Tibial artery (tissue), 4 donors: ENCODE data around the gene SLC28A3.

Source experiments
- DNase-seq, 2 donors: peaks; one replicate each; pipeline ENCODE4 v3.0.0-alpha.2; 2019
- H3K27ac ChIP-seq, 2 donors: fragments of 200-600 bp; sonication (generic) in 1 of 2; 1 replicate in 1 of 2; 2 replicates in 1 of 2; pipeline ENCODE4 v1.5.1; 2018 to 2019; ENCODE audit warnings: mild to moderate bottlenecking in 1 of 2
- H3K27me3 ChIP-seq, 2 donors: fragments of 200-600 bp; sonication (generic) in 1 of 2; one replicate each; pipeline versions ENCODE4 v1.5.1 to v1.6.0; 2016 to 2019
- H3K36me3 ChIP-seq, 3 donors: fragments of 200-600 bp; sonication (generic) in 2 of 3; one replicate each; pipeline ENCODE4 v1.5.1; 2016 to 2019; ENCODE audit warnings: mild to moderate bottlenecking in 2 of 3
- H3K4me1 ChIP-seq, 4 donors: fragments of 200-600 bp; sonication (generic) in 2 of 4; 1 replicate in 3 of 4; 2 replicates in 1 of 4; pipeline ENCODE4 v1.5.1; 2016 to 2019
- H3K4me3 ChIP-seq, 2 donors: fragments of 200-600 bp; sonication (generic) in 1 of 2; 1 replicate in 1 of 2; 2 replicates in 1 of 2; pipeline ENCODE4 v1.5.1; 2018 to 2019; ENCODE audit warnings: mild to moderate bottlenecking in 2 of 2
- H3K9me3 ChIP-seq, 3 donors: fragments of 200-600 bp; sonication (generic) in 1 of 3; one replicate each; pipeline ENCODE4 v1.5.1; 2016 to 2019
- CTCF ChIP-seq, 2 experiments: fragments of 200-600 bp in 1 of 2; fragments of 450-650 bp in 1 of 2; IDR thresholded peaks; one replicate each; pipeline ENCODE4 v1.5.1; 2017 to 2019; ENCODE audit warnings: antibody characterized with exemption in 2 of 2, mild to moderate bottlenecking in 1 of 2, moderate library complexity in 1 of 2
- intact Hi-C: fragments of 100-400 bp; cut with DNase I; formaldehyde crosslinking; loops from one replicate; pipeline ENCODE4 v1.15.0; 2023; ENCODE audit warnings: low total_unique reads

The SLC28A3 gene

DNA sequence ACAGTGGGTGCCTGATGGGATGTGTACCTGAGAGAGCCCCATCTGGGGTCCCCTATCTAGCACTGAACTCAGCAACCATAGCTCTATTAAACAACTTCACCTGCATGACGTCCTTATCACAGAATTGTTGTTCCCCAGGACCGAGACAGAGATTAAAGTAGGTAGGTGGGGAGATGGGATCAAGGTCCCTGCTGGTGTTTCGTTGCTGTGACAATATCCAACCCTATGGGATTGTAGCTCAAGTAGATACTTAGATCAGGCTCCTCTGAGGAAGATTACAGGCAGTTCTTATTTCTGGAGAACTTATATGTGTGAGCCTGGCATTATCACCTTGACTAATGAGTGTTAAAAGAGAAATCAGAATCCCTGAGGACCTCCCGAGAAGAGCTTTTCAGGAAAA, 84.9 kb downstream of the SLC28A3 start:
- H3K4me3 ChIP-seq = no peak overlapping the region
- TF ChIP-seq CTCF (IDR thresholded peaks at IDR 0.05) = no peak
- intact Hi-C loops = no loop called here

DNA sequence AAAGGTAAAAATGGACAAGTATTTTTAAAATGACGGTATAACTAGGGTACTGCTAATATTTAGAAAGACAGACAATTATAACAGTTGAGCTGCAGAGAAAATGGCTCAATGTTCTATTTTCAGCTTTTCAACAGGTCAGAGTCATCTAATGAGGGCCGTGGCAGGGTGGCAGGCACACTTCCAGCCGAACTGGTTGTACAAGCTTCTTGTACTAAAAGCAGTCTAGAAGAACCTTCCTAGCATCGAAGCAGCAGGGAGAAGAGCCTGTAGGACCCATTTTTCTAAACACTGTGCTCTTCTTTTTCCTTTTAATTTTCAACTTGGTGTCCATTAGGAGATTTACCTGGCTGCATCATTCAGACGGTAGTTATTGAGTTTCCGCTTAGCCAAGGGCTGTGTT, 85.6 kb downstream of the SLC28A3 start:
- no peak for DNase-seq
- intact Hi-C loops = no loop called here
- no peak for TF ChIP-seq CTCF (IDR thresholded peaks at IDR 0.05)

More for the DNA sequence above, 84.9 kb downstream of the SLC28A3 start:
- no peaks in the 10 kb centered on the region for H3K36me3 ChIP-seq
- no peak overlapping the region for H3K27ac ChIP-seq
- H3K27me3 ChIP-seq = no peaks in the 10 kb centered on the region
- no peaks in the 10 kb centered on the region for H3K4me1 ChIP-seq
- H3K9me3 ChIP-seq = no peaks in the 10 kb centered on the region
- no peak for DNase-seq

DNA sequence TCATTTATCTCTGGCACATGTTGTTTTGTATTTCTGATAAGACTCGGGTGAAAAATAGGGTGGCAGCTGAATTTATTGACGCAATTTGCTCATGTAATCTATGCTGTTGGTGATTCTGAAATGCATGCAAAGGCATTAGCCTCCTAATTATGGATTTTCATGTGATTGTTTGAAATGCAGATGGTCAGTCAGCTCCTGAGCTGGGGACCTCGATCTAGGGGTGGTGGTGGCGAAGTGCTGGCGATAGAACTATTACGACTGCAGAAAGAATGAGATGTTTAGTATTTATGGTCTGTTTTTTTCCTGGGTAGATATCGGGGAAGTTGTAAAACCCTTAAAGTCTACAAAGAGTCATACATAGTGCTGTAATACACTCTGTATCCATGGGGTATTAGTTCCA, 88.6 kb downstream of the SLC28A3 start:
- intact Hi-C loops = no loop called here
- no peak for DNase-seq
- Histone ChIP-seq H3K27me3 (no peaks in the 10 kb centered on the region), H3K27ac (no peak overlapping the region), H3K36me3 (no peaks in the 10 kb centered on the region), H3K4me3 (no peak overlapping the region), H3K4me1 (no peaks in the 10 kb centered on the region), H3K9me3 (no peaks in the 10 kb centered on the region)
- TF ChIP-seq CTCF (IDR thresholded peaks at IDR 0.05) = no peak

More for the DNA sequence above, 85.6 kb downstream of the SLC28A3 start:
- Histone ChIP-seq H3K36me3 (no peaks in the 10 kb centered on the region), H3K4me3 (no peak overlapping the region), H3K4me1 (no peaks in the 10 kb centered on the region), H3K27ac (no peak overlapping the region), H3K27me3 (no peaks in the 10 kb centered on the region), H3K9me3 (no peaks in the 10 kb centered on the region)

GRCh38 chr9:84241817-84242373, 98.7 kb downstream of the SLC28A3 start:
- no peak for TF ChIP-seq CTCF (IDR thresholded peaks at IDR 0.05)
- Histone ChIP-seq H3K27me3 (peaks cover 0 to 3% of the 10 kb centered on the region in 2 donors), H3K4me1 (no peaks in the 10 kb centered on the region), H3K36me3 (no peaks in the 10 kb centered on the region), H3K9me3 (no peaks in the 10 kb centered on the region), H3K4me3 (no peak overlapping the region), H3K27ac (no peak overlapping the region)
- DNase-seq = no peak
- intact Hi-C loops = no loop called here

- H3K4me3 ChIP-seq = no peak overlapping the region
- TF ChIP-seq CTCF (IDR thresholded peaks at IDR 0.05) = no peak
- H3K4me1 ChIP-seq = no peaks in the 10 kb centered on the region
- intact Hi-C loops = no loop called here
- H3K36me3 ChIP-seq = no peaks in the 10 kb centered on the region
- no peak overlapping the region for H3K27ac ChIP-seq
- no peaks in the 10 kb centered on the region for H3K27me3 ChIP-seq
- H3K9me3 ChIP-seq = no peaks in the 10 kb centered on the region
- no peak for DNase-seq
These were observed 101.2 kb downstream of the SLC28A3 start for GRCh38 chr9:84239343-84239742.

GRCh38 chr9:84238652-84239051, 101.9 kb downstream of the SLC28A3 start:
- no peaks in the 10 kb centered on the region for H3K36me3 ChIP-seq
- H3K27me3 ChIP-seq = no peaks in the 10 kb centered on the region
- H3K9me3 ChIP-seq = no peaks in the 10 kb centered on the region
- no peak overlapping the region for H3K4me3 ChIP-seq
- no peaks in the 10 kb centered on the region for H3K4me1 ChIP-seq
- H3K27ac ChIP-seq = no peak overlapping the region
- no peak for DNase-seq
- intact Hi-C loops = no loop called here
- no peak for TF ChIP-seq CTCF (IDR thresholded peaks at IDR 0.05)
